Endometrial microvascular endothelial cells (primary cell): ENCODE results near the gene ZNF185. TPM values are rescaled to one million over a fixed set of nuclear protein-coding genes. Genes with fewer than 3 reads are reported as not detected.

Experiments
- in situ Hi-C: cut with HindIII; loops from 2 replicates; pipeline ENCODE4 v1.10.0; 2017; ENCODE audit warnings: low sequenced_read_pairs, low pct_unique_long_range_greater_than_20kb; ENCODE audit errors: inconsistent ontology term
- total RNA-seq: library from RNA; depleted of rRNA; stranded (reverse); fragments of >200 nt; gene quantifications from one replicate; pipeline ENCODE4 v1.2.3, GENCODE V29; 2015; ENCODE audit errors: inconsistent ontology term

The ZNF185 gene
- total RNA-seq: 45.0 TPM

DNA sequence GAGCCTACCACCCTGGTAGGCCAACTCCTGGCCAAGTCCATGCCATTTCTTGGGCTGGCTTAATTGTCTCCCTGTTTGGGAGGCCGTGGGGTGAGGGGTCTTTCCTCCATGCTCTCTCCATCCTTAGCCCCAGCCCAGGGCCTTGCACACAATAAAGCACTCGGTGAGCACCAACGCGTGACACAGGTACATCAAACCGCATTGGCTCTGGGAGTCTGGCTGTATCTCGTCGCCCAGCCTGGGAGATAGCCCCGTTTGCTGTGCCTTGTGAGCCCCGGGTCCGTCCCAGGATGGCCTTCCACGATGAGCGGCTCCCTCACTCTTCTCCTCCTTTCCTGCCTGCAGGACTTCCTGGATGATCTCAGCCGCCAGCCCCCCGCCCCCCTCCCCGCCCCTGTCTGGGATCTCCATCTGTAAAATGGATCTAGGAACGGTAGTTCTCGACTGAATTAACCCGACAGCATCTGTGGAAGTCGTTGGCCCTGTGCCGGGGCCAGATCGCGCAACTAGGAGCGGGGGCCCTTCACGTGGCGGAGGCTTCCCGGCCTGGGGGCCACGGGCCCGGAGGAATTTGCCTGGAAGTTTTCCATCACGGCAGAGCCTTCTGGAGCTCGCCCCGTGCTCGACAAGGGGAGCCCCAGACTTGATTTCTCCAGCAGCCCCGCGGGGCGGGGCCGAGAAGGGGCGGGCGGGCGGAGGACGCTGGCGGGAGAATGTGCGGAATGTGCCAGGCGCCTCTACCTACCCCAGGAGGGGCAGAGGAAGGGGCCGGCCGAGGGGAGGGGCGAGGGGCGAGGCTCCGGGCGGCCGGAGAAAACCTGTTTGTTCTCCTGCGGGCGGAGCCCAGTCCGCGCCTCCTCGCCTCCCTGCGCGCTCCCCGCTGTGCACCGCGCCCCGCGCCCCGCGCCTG, at the start of gene ZNF185:
ZNF185 (plus strand) TSS at position 846 of the 910 bp plus-strand sequence. CDS start 16,423 bp downstream, outside the sequence.
- in situ Hi-C loops: no loop called here

DNA sequence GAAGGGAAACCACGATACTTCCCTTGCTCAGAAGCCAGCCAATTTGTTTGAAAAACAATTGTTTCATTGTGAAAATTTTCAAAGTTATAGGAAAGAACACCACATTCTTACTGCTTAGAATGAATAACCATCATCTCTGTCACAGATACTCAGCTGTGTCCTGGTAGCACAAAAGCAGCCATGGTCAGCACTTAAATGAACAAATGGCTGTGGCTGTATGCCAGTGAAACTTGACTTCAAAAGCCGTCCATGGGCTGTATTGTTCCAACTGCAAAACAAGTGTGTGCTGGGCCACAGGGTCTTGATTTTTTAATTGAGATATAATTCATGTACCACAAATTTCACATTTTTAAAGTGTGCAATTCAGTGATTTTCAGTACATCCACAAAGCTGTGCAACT, 47.4 kb upstream of the ZNF185 start:
- in situ Hi-C loops: no loop called here

DNA sequence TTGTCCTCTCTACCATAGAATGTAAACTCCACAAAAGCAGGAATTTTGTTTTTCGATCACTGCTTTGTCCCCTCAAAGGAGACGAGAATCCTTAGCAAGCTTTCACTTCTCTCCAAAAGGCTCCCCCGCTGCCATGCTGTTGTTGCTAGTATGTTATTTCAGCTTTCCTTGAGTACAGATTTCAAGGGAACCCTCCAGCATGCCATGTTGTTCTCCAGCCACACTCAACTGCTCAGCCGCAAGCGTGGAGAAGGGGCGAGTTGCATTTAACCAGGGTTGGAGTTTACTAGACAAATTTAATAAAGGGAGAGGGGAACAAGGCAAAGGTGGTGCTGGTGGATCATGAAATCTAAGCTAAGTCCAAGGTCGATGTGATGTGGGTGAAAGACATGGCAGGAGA, 43.9 kb upstream of the ZNF185 start:
- in situ Hi-C loops: no loop called here

DNA sequence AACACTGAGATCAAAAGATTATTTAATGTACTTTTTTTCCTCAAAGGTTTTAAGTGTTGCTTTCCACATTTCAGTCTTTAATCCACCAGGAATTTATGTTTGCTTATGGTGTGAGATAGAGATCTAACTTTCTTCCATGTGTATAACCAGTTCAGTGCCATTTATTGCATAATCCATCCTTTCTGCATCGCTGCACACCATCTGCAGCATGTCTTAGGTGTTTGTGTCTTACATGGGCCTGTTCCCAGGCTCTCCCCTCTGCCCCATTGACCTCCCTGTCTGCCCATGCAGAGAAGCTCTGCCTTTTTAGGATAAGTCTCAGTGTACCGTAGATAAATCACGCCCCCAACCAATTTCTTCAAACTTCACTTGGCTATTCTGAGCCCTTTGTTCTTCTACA, 36.8 kb upstream of the ZNF185 start:
- in situ Hi-C loops: no loop called here

DNA sequence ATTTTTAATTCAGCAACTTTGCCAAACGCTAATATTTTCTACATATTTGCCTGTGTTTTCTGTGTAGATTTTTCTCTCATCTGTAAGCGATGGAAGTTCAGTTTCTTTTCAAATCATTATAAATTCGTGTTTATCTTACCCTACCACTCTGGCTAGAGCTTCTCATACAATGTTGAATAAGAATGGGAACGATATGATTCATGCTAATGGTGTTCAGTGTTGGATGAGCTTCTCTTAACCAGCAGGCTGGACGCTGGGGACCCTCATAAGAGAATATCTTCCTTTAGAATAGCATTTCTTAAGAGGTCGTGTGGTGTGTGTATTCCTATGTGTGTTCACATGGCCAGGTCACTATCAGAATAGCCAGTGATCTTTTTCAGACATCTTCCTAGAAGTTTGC, 36.0 kb upstream of the ZNF185 start:
- in situ Hi-C loops: no loop called here

DNA sequence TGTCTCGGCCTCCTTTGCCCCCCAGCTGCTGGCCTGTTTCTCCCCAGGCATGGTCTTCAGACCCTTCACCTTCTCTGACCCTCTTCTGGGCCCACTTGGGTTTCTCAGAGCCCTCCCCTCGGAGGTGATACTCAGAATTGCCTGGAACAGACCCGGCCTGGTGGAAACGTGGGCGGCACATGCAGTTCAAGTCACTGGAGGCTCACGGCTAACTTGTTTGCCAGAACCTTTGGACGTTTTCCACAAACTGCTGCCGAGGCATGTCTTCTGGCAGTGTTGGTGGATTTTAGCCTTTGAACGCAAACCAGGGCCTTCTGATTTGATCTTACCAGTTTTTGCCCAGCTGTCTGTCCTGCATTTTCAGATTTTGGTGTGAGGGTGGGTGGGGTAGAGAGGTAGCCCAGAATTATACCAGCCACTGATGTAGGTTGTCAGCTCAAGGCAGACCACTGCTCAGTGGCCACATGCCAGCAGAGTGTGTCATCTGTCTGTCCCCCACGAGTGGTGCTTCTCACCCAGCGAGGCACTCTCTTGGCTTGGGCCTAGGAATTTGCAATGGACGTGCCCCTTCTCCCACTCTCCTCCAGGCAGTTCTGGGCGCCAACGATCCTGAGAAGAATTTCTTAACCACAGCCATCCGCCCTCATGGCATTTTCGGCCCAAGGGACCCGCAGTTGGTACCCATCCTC, 32.5 kb upstream of the ZNF185 start:
- in situ Hi-C loops: no loop called here

DNA sequence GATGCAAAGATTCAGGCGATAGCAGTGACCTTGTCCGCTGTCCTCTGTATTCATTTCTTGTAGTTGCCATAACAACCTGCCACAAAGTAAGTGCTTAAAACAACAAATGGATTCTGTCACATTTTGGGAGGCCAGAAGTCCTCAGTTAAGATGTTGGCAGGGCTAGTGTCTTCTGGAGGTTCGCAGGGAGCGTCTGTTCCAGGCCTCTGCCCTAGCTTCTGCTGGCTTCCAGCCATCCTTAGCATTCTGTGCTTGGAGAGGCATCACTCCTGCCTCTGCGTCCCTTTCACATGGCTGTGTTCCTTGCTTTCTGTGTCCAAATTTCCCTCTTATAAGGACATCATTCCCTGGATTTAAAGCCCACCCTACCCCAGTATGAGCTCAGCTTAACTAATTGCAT, 31.5 kb upstream of the ZNF185 start:
- in situ Hi-C loops: no loop called here

DNA sequence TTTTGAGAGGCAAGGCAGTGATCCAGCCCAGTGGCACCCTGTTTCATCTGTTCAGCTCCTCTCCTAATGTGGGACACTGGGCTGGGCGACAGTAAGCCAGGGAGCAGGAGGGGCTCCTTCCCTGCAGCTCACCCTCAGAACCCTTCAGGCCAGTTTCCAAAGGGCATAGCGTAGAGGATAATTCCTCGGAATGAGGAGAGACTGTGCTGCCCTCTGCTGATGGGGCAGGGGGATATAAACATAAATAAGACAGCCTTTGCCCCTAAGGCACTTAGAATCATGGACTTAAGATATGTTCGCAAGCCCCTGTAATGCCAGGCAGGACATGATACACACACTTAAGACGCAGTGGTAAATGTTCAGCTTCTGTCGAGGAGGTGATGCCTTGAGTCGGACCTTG, 27.9 kb upstream of the ZNF185 start:
- in situ Hi-C loops: no loop called here

DNA sequence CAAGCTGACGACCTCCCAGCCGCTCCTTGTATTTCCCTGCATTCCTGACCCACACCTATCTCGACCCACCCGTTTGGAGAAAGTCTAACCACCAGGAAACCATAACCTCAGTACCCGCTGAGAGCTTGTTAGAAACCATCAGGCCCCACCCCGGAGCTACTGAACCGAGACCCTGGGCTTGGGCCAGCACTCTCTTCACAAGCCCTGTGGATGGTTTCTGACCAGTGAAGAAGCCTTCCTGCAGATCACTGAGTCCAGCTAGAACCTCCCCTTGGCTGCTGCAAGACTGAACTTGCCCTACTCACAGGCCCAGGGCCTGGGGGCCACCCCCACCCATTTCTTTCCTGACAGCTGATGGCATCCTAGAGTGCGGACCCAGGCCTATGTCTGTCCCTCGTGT, 26.6 kb upstream of the ZNF185 start:
- in situ Hi-C loops: no loop called here

DNA sequence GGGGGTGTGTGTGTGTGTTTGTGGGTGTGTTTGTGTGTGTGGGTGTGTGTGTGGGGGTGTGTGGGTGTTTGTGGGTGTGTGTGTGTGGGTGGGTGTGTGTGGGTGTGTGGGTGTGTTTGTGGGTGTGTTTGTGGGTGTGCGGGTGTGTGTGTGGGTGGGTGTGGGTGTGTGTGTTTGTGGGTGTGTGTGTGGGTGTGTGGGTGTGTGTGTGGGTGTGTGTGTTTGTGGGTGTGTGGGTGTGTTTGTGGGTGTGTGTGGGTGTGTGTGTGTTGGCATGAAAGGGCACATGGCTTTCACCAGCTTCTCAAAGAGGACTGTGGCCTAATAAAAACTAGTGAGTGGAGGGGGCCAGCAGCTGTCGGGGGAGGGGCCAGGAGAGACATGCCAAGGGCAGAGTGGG, 25.3 kb upstream of the ZNF185 start:
- in situ Hi-C loops: no loop called here

DNA sequence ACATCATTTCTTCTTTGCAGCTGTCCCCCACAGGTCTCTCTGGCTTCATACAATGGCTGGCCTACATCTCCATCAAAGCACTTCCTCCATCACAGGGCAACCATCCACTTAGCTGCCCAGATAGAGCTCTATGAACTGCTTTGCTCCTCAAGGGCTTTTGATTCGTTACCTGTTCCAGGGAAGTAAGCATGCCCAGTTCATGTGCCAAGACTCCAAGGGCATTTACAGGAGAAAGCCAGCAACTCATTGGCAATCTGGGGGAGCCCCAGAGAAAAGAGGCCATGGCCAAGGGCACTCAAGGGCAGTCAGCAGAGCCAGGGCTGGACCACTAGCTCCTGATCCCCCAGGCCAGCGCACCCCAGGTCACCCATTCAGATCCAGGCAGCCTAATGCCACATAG, 24.5 kb upstream of the ZNF185 start:
- in situ Hi-C loops: no loop called here

DNA sequence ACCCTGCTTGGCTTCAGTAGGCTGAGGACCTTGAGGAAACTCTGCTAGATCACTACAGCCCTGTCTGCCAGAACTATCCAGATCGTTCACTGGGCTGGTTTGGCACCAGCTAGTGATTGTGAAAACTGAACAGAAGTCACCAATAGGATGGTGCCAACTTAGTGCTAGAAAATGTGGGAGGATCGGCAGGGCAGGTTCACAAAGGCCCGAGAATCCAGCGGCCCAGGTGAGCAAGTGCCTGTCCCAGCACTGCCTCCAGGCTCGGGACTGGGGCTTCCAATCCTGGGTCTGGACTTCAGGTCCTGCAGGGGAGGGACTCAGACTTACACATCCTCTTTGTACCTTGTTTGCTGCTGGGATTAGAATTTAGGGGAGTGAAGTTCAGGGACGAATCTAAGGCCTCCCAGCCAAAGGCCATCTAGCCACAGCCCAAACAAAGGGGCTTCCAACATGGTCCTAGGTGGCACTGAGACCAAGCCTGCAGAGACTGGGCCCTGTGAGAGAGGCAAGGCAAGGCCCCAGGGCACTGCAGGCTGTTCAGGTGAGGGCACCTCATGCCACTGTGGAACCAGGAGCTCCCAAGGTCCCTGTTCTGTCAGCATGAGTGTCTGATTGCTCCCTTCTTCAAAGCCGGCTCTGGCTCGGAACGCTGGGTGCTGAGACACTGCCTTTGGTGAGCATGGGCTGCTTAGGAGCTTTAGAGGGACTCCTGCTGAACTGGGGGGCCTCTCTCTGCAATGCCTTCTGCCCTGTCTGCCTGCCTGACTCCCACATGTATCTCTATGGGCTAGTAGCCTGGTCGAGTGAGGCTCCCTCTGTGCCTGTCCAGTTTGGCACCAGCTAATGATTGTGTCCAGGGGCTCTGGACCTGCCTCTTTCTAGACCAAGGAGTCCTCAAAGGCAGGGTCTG, 20.7 kb upstream of the ZNF185 start:
- in situ Hi-C loops: no loop called here

DNA sequence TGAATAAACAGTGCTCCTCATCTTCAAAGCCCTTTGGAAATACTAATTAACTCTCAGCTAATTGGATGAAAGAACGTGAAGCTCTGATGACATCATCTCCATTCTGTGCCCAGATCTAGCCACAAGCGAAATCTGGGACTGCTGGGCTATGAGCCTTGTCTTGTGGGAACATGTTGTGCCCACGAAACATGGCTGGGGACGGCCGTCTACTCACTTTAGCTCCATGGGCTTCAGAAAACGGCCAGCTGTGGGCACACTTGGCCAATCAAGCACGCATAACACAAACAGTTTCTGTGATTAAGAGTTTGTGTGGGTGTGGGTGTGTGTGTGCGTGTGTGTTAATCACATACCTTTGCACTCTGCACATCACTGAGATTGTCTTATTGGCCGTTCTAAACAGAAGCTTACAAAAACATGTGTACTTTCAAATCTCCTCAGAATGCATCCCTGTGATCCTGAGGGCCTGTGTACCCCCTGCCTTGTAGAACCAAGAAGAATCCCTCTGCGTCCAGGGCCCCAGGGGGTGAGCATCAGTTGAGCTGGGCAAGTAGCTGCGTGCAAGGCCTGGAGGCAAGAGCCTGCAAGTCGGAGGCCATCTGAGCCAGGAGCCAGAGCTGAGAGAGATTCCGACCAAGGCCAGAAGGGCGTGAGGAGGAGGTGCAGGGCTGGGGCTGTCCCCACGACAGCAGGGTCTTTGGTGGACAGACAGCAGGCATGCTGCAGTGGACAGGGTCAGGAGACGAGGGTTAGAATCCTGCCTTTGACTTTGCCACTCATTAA, 18.7 kb upstream of the ZNF185 start:
- in situ Hi-C loops: no loop called here

DNA sequence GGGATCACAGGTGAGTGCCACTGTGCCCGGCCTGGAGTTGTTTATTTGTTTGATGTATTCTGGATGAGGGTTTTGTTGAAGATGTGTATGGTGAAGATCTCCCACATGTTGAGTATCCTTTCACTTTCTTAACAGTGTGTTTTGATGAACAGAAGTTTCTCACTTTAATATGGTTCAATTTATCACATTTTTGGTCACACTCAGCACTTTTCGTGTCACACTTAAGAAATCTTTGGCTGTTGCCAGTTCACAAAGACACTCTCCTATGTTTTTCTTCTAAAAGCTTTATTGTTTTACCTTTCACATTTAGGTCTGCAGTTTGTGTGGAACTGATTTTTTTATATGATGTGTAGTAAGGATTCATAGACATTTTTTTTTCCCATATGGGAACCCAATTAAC, 16.6 kb upstream of the ZNF185 start:
- in situ Hi-C loops: no loop called here

DNA sequence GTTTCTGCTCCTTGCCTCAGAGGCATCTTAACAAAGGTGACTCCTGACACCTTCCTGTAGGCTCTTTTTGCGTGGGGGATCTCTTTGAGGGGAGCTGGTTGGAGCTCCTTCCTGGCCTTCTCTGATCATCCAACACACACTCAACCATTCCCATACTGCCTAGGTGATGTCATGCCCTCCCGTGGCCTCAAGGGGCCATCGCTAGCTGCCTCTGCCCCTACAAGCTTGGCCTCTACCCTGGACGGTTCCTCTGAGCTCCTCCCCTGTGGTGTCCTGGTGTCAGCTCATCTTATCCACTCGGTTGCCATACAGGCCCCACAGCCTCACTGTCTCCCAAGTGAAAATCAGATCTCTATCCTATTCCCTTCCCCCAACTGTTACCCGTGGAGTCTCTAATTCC, 13.7 kb upstream of the ZNF185 start:
- in situ Hi-C loops: no loop called here

DNA sequence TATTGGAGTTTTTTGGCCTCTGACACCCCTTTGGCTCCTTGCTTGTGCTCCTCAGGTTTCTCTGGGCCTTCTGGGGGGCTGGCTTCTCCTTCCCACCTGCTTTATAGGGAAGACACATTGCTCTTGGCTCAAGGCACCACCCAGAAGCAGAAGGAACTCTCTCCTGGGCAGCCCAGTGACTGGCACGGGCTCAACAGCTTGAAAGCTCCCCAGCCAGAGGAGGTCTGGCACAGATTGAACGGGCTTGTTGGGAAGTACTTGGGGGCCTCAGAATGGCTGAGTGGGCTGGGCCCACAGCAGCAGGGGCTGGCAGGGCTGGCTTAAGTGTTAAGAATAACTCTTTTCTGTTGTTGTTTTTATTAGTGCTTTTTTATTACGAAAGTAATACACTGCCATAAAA, 11.2 kb upstream of the ZNF185 start:
- in situ Hi-C loops: no loop called here

DNA sequence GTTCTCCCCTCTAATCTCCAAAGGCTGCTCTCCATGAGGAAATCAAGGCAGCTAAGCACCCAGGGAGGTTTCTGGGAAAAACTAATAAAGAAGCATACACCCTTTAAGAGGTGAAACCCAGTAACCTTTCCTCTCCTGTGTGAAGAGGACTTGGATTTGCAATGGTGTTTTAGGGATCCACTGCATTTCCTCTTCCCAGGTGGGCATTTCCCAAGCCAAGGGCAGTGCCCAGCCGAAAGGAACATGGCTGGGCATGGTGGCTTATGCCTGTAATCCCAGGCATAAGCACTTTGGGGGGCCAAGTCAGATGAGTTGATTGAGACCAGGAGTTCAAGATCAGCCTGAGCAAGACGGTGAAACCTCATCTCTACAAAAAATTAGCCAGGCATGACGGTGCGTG, 5.4 kb upstream of the ZNF185 start:
- in situ Hi-C loops: no loop called here

DNA sequence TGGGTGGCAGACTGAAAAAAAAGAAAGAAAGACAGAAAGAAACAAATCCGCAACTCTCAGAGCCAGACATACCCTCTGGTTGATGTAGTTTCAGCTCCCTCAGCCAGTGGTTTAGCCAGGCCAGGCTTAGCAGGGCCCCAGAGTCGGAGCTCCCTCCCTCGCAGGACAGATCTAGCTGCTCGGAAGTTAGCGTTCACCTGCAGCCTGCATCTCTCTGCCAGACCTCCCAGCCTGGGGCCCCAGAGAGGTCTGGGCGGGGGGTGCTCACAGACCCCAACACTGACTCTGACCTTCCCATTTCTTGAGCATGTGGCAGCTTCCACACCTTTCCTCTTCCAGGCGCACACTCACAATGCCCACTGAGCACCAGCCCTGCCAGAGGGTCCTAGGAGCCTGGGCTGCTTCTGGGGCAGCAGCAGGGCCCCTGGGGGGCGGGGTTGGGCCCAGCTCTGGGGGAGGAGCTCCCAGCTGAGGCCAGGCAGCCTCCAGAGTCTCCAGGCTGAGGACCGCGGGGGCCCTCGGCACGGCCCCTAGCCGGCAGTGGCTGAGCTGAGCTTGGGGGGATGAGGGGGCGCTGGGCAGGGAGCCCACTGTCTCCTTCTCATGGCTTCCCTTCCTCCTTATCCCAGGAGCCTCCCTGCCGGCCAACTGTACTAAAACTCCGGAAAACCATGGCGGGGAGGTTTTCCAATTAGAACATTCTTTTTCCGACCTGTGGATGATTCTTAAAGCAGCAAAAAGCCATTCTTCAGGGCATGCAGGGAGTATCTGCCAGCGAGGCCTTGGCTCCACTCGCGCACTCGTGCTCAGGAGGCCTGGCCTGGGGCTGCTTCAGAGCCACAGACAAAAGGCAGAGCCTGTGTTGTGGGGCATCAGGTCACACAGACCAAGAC, 4.6 kb upstream of the ZNF185 start:
- in situ Hi-C loops: no loop called here
